HEK293 (cell line): ENCODE measurements around the gene TNS1.

Experiments
- CTCF ChIP-seq: fragments of 450-650 bp; formaldehyde crosslinking; IDR thresholded peaks from 2 replicates; pipeline ENCODE4 v1.5.1; 2016; ENCODE audit warnings: missing biosample characterization, missing genetic modification characterization
- HOXC10 ChIP-seq: sonication (generic); formaldehyde crosslinking; IDR thresholded peaks from 2 replicates; pipeline ENCODE4 v1.8.1; 2023; ENCODE audit warnings: mild to moderate bottlenecking, missing genetic modification reagents
- PATZ1 ChIP-seq: fragments of 450-650 bp; formaldehyde crosslinking; IDR thresholded peaks from 2 replicates; pipeline ENCODE4 v1.5.1; 2016; ENCODE audit warnings: missing biosample characterization, missing genetic modification characterization
- SCRT1 ChIP-seq: fragments of 450-650 bp; formaldehyde crosslinking; IDR thresholded peaks from 2 replicates; pipeline ENCODE4 v1.5.1; 2016; ENCODE audit warnings: missing biosample characterization, missing genetic modification characterization, borderline replicate concordance
- SETDB1 ChIP-seq: IDR thresholded peaks from one replicate; pipeline ENCODE4 v1.6.1; 2017; ENCODE audit warnings: mild to moderate bottlenecking, low read length, moderate library complexity, mixed read lengths; ENCODE audit not compliant: insufficient read length
- ZNF10 ChIP-seq: fragments of 450-650 bp; formaldehyde crosslinking; IDR thresholded peaks from 2 replicates; pipeline ENCODE4 v1.5.1; 2017; ENCODE audit warnings: missing biosample characterization, missing genetic modification characterization
- ZNF138 ChIP-seq: fragments of 450-650 bp; formaldehyde crosslinking; IDR thresholded peaks from 2 replicates; pipeline ENCODE4 v1.5.1; 2016; ENCODE audit warnings: missing biosample characterization, missing genetic modification characterization, borderline replicate concordance
- ZNF23 ChIP-seq: fragments of 450-650 bp; formaldehyde crosslinking; IDR thresholded peaks from 2 replicates; pipeline ENCODE4 v1.5.1; 2016; ENCODE audit warnings: missing biosample characterization, missing genetic modification characterization, borderline replicate concordance
- ZNF239 ChIP-seq: fragments of 450-650 bp; formaldehyde crosslinking; IDR thresholded peaks from 2 replicates; pipeline ENCODE4 v1.5.1; 2016; ENCODE audit warnings: missing biosample characterization, missing genetic modification characterization
- ZNF571 ChIP-seq: fragments of 450-650 bp; formaldehyde crosslinking; IDR thresholded peaks from 2 replicates; pipeline ENCODE4 v1.5.0; 2017; ENCODE audit warnings: missing biosample characterization, missing genetic modification characterization

- TF ChIP-seq ZNF10 (tag by site-specific recombination) (no peak), ZNF23 (tag by site-specific recombination) (no peak), CTCF (tag by site-specific recombination) (no peak), ZNF239 (no peak), ZNF571 (tag by site-specific recombination) (no peak), HOXC10 (no peak), ZNF138 (tag by site-specific recombination) (no peak), SETDB1 (no peak), PATZ1 (tag by site-specific recombination) (no peak), SCRT1 (tag by site-specific recombination) (no peak)
Observed at GRCh38 chr2:217972037-217972436, 30.8 kb downstream of the TNS1 start.
